Measurements from ENCODE around the gene TMOD3.

GRCh38 chr15:51812598-51812997 is 16.9 kb upstream of the TMOD3 start:
- TF ChIP-seq EZH2phosphoT487 (conservative IDR thresholded peaks at IDR 0.05; ENCODE audit: low read length) (no peak), CTCF (IDR thresholded peaks at IDR 0.05; ENCODE audit: insufficient read depth, low read length, poor library complexity, severe bottlenecking) (no peak)

All from SU-DHL-6 (cell line).